SU-DHL-6 (cell line): ENCODE results near the gene IKZF5.

Experiments
- CTCF ChIP-seq: fragments of 200-600 bp; sonication (generic); IDR thresholded peaks from one replicate; pipeline ENCODE4 v1.5.1; 2017; ENCODE audit warnings: antibody characterized with exemption, mild to moderate bottlenecking, low read length, moderate library complexity; ENCODE audit not compliant: insufficient read depth, poor library complexity, severe bottlenecking
- EZH2phosphoT487 ChIP-seq: fragments of 200-600 bp; sonication (generic), shearing (Covaris generic); conservative IDR thresholded peaks from 2 replicates; pipeline ENCODE4 v1.6.1; 2018; ENCODE audit warnings: mild to moderate bottlenecking, antibody characterized with exemption, low read length, moderate library complexity, mixed read lengths

GRCh38 chr10:123007558-123008354 is 839 bp downstream of the IKZF5 start:
- TF ChIP-seq CTCF (no peak), EZH2phosphoT487 (no peak)
